ENCODE results near the gene ZNF717.
A peak's percentile ranks its signal among the peaks of the same experiment; 100 is the strongest.

ZNF717 gene

DNA sequence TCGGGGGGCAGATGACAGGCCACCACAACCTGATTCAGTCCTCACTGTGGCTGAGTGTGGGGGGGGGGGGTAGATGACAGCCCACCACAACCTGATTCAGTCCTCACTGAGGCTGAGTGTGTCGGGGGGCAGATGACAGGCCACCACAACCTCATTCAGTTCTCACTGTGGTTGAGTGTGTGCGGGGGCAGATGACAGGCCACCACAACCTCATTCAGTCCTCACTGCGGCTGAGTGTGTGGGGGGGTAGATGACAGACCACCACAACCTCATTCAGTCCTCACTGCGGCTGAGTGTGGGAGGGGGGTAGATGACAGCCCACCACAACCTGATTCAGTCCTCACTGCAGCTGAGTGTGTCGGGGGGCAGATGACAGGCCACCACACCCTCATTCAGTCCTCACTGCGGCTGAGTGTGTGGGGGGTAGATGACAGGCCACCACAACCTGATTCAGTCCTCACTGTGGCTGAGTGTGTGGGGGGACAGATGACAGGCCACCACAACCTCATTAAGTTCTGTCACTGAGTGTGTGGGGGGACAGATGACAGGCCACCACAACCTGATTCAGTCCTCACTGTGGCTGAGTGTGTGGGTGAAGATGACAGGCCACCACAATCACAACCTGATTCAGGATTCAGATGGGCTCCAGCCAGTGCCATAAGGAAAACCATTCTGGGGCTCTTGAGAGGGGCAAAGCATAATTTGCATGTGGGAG, 16.9 kb downstream of the ZNF717 start:
- TF ChIP-seq NFIC (IDR thresholded peaks at IDR 0.05): no peak

- TF ChIP-seq TAF1 (IDR thresholded peaks at IDR 0.05; ENCODE audit: low read depth) (no peak), EGR1 (IDR thresholded peaks at IDR 0.05) (no peak), CEBPB (IDR thresholded peaks at IDR 0.05) (no peak), FOXM1 (IDR thresholded peaks at IDR 0.05; ENCODE audit: borderline replicate concordance, low read depth) (no peak), USF1 (IDR thresholded peaks at IDR 0.05) (peak; percentile 10; the same call in 1 of the 2 replicates)
Measured at GRCh38 chr3:75737831-75738493, 47.4 kb downstream of the ZNF717 start.

- no peak for TF ChIP-seq CEBPB (IDR thresholded peaks at IDR 0.05)
- no peak for TF ChIP-seq TCF12 (IDR thresholded peaks at IDR 0.05; ENCODE audit: low read depth)
- TF ChIP-seq ZBTB7A (IDR thresholded peaks at IDR 0.05; ENCODE audit: low read depth): no peak
- no peak for TF ChIP-seq NFIC (IDR thresholded peaks at IDR 0.05)
- TF ChIP-seq EP300 (IDR thresholded peaks at IDR 0.05; ENCODE audit: borderline replicate concordance): no peak
- no peak for TF ChIP-seq TEAD4 (IDR thresholded peaks at IDR 0.05)
- no peak for TF ChIP-seq TAF1 (IDR thresholded peaks at IDR 0.05; ENCODE audit: low read depth)
- TF ChIP-seq FOXM1 (IDR thresholded peaks at IDR 0.05; ENCODE audit: borderline replicate concordance, low read depth): no peak
- TF ChIP-seq, protein P1, sequence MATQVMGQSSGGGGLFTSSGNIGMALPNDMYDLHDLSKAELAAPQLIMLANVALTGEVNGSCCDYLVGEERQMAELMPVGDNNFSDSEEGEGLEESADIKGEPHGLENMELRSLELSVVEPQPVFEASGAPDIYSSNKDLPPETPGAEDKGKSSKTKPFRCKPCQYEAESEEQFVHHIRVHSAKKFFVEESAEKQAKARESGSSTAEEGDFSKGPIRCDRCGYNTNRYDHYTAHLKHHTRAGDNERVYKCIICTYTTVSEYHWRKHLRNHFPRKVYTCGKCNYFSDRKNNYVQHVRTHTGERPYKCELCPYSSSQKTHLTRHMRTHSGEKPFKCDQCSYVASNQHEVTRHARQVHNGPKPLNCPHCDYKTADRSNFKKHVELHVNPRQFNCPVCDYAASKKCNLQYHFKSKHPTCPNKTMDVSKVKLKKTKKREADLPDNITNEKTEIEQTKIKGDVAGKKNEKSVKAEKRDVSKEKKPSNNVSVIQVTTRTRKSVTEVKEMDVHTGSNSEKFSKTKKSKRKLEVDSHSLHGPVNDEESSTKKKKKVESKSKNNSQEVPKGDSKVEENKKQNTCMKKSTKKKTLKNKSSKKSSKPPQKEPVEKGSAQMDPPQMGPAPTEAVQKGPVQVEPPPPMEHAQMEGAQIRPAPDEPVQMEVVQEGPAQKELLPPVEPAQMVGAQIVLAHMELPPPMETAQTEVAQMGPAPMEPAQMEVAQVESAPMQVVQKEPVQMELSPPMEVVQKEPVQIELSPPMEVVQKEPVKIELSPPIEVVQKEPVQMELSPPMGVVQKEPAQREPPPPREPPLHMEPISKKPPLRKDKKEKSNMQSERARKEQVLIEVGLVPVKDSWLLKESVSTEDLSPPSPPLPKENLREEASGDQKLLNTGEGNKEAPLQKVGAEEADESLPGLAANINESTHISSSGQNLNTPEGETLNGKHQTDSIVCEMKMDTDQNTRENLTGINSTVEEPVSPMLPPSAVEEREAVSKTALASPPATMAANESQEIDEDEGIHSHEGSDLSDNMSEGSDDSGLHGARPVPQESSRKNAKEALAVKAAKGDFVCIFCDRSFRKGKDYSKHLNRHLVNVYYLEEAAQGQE (IDR thresholded peaks at IDR 0.05; ENCODE audit: low read depth): no peak
- no peak for TF ChIP-seq EGR1 (IDR thresholded peaks at IDR 0.05)
- TF ChIP-seq YY1 (IDR thresholded peaks at IDR 0.05; ENCODE audit: low read depth): no peak
- no peak for TF ChIP-seq MAX (IDR thresholded peaks at IDR 0.05)
- no peak for TF ChIP-seq USF1 (IDR thresholded peaks at IDR 0.05)
- no peak for TF ChIP-seq CREB1 (IDR thresholded peaks at IDR 0.05; ENCODE audit: low read depth)
Measured at GRCh38 chr3:75727985-75728384, 57.4 kb downstream of the ZNF717 start.

DNA sequence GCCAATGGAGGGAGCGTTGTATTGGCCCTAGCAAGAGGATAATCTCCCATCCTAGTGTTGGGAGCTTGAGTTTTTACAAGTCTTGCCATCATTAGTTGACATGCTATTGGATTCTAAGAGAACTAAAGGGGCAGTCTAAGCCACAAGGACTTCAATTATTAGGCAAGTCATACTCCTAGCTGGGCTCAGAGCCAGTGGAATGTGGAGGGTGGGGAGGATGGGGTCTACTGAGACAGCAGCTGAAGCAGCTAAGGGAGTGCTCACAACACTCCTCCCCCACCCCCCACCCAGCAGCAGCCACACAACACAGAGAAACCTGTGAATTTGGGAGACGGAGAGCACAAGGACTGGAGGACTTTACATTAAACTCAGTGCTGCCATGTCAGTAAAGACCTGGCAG, 93.3 kb downstream of the ZNF717 start:
- TF ChIP-seq EGR1 (IDR thresholded peaks at IDR 0.05) (no peak), YY1 (IDR thresholded peaks at IDR 0.05; ENCODE audit: low read depth) (no peak)

- no peak for TF ChIP-seq TAF1 (IDR thresholded peaks at IDR 0.05; ENCODE audit: low read depth)
- TF ChIP-seq CREB1 (IDR thresholded peaks at IDR 0.05; ENCODE audit: low read depth): no peak
Measured at GRCh38 chr3:75687323-75687722, 98.0 kb downstream of the ZNF717 start.

All from Ishikawa (cell line).